ENCODE data around the gene AREL1. TPM values are rescaled to one million over a fixed set of nuclear protein-coding genes. Genes with fewer than 3 reads are reported as not detected.

Gene AREL1
- total RNA-seq, 1 experiment from 2014 or later: 34.2 TPM

DNA sequence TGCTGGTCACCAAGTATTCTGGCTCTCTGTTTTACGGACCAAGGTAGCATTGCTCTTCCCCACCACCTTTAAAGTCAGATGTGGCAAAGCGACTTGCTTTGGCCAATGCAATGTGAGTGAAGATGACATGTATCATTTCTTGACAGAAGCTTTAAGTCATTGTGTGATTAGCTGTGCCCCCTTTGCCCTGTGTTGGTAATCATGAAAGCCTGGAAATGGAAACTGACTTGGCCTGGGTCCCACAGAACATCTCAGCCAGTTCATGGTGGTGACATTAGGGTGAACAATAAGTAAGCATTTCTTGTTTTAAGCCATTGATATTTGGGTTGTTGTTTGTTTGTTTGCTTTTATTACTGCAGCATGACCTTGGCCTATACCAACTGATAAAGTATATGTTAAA lies 34.4 kb upstream of the AREL1 start:
- Histone ChIP-seq H2BK20ac (ENCODE audit: low read depth, low read length, poor library complexity, severe bottlenecking) (no peak overlapping the region), H2BK12ac (ENCODE audit: insufficient read length, low read depth, low read length) (no peak overlapping the region), H4K8ac (replicated peaks; ENCODE audit: insufficient read length, low read depth, low read length) (no peak overlapping the region), H3K23me2 (ENCODE audit: insufficient read length, low read depth, low read length, poor library complexity, severe bottlenecking) (no peaks in the 10 kb centered on the region), H4K91ac (ENCODE audit: insufficient read length, low read depth, low read length) (no peak overlapping the region), H2AFZ (ENCODE audit: low read length) (no peak overlapping the region), H3T11ph (ENCODE audit: low read length) (no peak overlapping the region), H3K4ac (ENCODE audit: low read depth, low read length) (no peak overlapping the region), H3K56ac (ENCODE audit: insufficient read length, low read depth, low read length) (peak overlapping the region; percentile 90), H3K18ac (ENCODE audit: insufficient read length, low read depth, low read length) (no peak overlapping the region), H4K5ac (ENCODE audit: insufficient read length, low read depth, low read length) (no peak overlapping the region), H3K4me1 (ENCODE audit: insufficient read depth, low read length) (no peaks in the 10 kb centered on the region), H3K79me2 (ENCODE audit: insufficient read depth, low read length) (no peaks in the 10 kb centered on the region), H4K20me1 (ENCODE audit: control insufficient read depth, insufficient read depth, insufficient read length) (no peaks in the 10 kb centered on the region), H3K27me3 (ENCODE audit: insufficient read depth, low read length) (no peaks in the 10 kb centered on the region), H3K9ac (ENCODE audit: extremely low read depth, insufficient read length, low read length) (no peak overlapping the region), H3K9me3 (ENCODE audit: control insufficient read depth, low read depth, low read length) (no peaks in the 10 kb centered on the region), H2BK5ac (ENCODE audit: insufficient read length, low read length) (no peak overlapping the region), H2AK5ac (ENCODE audit: insufficient read length, low read length) (no peak overlapping the region), H3K4me2 (ENCODE audit: insufficient read depth, insufficient read length, low read length) (no peak overlapping the region), H3K79me1 (ENCODE audit: insufficient read depth, low read depth, low read length, poor library complexity, severe bottlenecking) (no peaks in the 10 kb centered on the region), H2BK15ac (ENCODE audit: low read depth, low read length) (no peak overlapping the region), H3K23ac (ENCODE audit: insufficient read length, low read depth, low read length) (peak overlapping the region; percentile 31), H3K14ac (ENCODE audit: insufficient read depth, low read length) (no peak overlapping the region), H2BK120ac (ENCODE audit: low read depth, low read length, poor library complexity, severe bottlenecking) (no peak overlapping the region), H3K27ac (ENCODE audit: insufficient read length, low read depth, low read length) (no peak overlapping the region)
- no peak overlapping the region for H3K27ac Mint-ChIP-seq
- H3K4me1 Mint-ChIP-seq: no peaks in the 10 kb centered on the region
- TF ChIP-seq, protein P1, sequence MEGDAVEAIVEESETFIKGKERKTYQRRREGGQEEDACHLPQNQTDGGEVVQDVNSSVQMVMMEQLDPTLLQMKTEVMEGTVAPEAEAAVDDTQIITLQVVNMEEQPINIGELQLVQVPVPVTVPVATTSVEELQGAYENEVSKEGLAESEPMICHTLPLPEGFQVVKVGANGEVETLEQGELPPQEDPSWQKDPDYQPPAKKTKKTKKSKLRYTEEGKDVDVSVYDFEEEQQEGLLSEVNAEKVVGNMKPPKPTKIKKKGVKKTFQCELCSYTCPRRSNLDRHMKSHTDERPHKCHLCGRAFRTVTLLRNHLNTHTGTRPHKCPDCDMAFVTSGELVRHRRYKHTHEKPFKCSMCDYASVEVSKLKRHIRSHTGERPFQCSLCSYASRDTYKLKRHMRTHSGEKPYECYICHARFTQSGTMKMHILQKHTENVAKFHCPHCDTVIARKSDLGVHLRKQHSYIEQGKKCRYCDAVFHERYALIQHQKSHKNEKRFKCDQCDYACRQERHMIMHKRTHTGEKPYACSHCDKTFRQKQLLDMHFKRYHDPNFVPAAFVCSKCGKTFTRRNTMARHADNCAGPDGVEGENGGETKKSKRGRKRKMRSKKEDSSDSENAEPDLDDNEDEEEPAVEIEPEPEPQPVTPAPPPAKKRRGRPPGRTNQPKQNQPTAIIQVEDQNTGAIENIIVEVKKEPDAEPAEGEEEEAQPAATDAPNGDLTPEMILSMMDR (conservative IDR thresholded peaks at IDR 0.05): no peak
- no peaks in the 10 kb centered on the region; the same call in 1 of the 2 replicates for H3K27me3 Mint-ChIP-seq (ENCODE audit: low read depth)
- H3K36me3 Mint-ChIP-seq (ENCODE audit: insufficient read depth in 1 of 3, low read depth in 3 of 3): peaks cover 2 to 6% (median 4%) of the 10 kb centered on the region in 3 experiments; a peak in 6 of 7 replicates
- WGBS (ENCODE audit: extremely low coverage, insufficient read length, low lambda C conversion rate): no CpG with 5 or more reads among the region's 2 CpGs
- no peak for DNase-seq
- H3K4me3 Mint-ChIP-seq: no peak overlapping the region
- H3K9me3 Mint-ChIP-seq: peaks cover 5 to 7% of the 10 kb centered on the region in 2 experiments
